NCI-H2107 treated with DMSO at 0.1 percent for 48 hours (cell line): ENCODE data around the gene DPYD.

Source experiments
- DNase-seq: peaks from one replicate; lab custom pipeline; 2025; ENCODE audit not compliant: unreplicated experiment; lab: John Stamatoyannopoulos, UW

DPYD gene

GRCh38 chr1:97071173-97071572, 849.7 kb downstream of the DPYD start:
- no peak for DNase-seq

- no peak for DNase-seq
Observed at GRCh38 chr1:97070376-97070775, 850.5 kb downstream of the DPYD start.

GRCh38 chr1:97069312-97069711, 851.5 kb downstream of the DPYD start:
- DNase-seq = no peak

GRCh38 chr1:97066860-97067259, 854.0 kb downstream of the DPYD start:
- no peak for DNase-seq

- DNase-seq = no peak
Observed at GRCh38 chr1:97063532-97063931, 857.3 kb downstream of the DPYD start.

- no peak for DNase-seq
Observed at GRCh38 chr1:97061604-97062003, 859.2 kb downstream of the DPYD start.

GRCh38 chr1:97056386-97056785, 864.4 kb downstream of the DPYD start:
- DNase-seq = no peak

- DNase-seq = no peak
Observed at GRCh38 chr1:97053268-97053667, 867.6 kb downstream of the DPYD start.

- no peak for DNase-seq
Observed at GRCh38 chr1:97051823-97052222, 869.0 kb downstream of the DPYD start.

GRCh38 chr1:97050506-97050905, 870.3 kb downstream of the DPYD start:
- peak; percentile 8 for DNase-seq

- no peak for DNase-seq
Observed at GRCh38 chr1:97047421-97047793, 873.4 kb downstream of the DPYD start.

- no peak for DNase-seq
Observed at GRCh38 chr1:97046765-97047420, 873.9 kb downstream of the DPYD start.

- DNase-seq = no peak
Observed at GRCh38 chr1:97044159-97044760, 876.6 kb downstream of the DPYD start.

GRCh38 chr1:97042551-97042950, 878.3 kb downstream of the DPYD start:
- no peak for DNase-seq

GRCh38 chr1:97041026-97041425, 879.8 kb downstream of the DPYD start:
- no peak for DNase-seq

GRCh38 chr1:97038410-97038809, 882.4 kb downstream of the DPYD start:
- no peak for DNase-seq

- no peak for DNase-seq
Observed at GRCh38 chr1:97034651-97035050, 886.2 kb downstream of the DPYD start.

GRCh38 chr1:97033949-97034348, 886.9 kb downstream of the DPYD start:
- DNase-seq = no peak
